GM23338 (cell line): ENCODE results near the gene BMP3. TPM values are rescaled to one million over a fixed set of nuclear protein-coding genes. Genes with fewer than 3 reads are reported as not detected.

ENCODE experiments used
- ATAC-seq: fragments of 200-7000 bp; cut with Tn5 transposase; 3 replicates; pipeline ENCODE4 v1.9.1; 2020
- DNase-seq: peaks from one replicate; pipeline ENCODE4 v3.0.0-alpha.2; 2015; ENCODE audit warnings: low spot score
- H2AFZ ChIP-seq: fragments of 200-600 bp; sonication (generic); 2 replicates; pipeline ENCODE4 v1.8.0; 2016; ENCODE audit warnings: antibody characterized with exemption, mild to moderate bottlenecking, moderate library complexity
- H3F3A ChIP-seq: fragments of 200-600 bp; sonication (generic); replicated peaks from 2 replicates; pipeline ENCODE4 v1.8.0; 2017; ENCODE audit warnings: antibody characterized with exemption, mixed run types, low read depth
- H3K27ac ChIP-seq: fragments of 200-600 bp; sonication (generic); 2 replicates; pipeline ENCODE4 v1.6.1; 2016; ENCODE audit warnings: low read depth
- H3K27me3 ChIP-seq: fragments of 200-600 bp; sonication (generic); 2 replicates; pipeline ENCODE4 v1.8.0; 2016; ENCODE audit warnings: mild to moderate bottlenecking, mixed run types, moderate library complexity; ENCODE audit not compliant: insufficient read depth
- H3K36me3 ChIP-seq: fragments of 200-600 bp; sonication (generic); 2 replicates; pipeline ENCODE4 v1.8.0; 2016; ENCODE audit warnings: mild to moderate bottlenecking; ENCODE audit not compliant: insufficient read depth
- H3K4me1 ChIP-seq: fragments of 200-600 bp; sonication (generic); 2 replicates; pipeline ENCODE4 v1.8.0; 2016; ENCODE audit warnings: mild to moderate bottlenecking, moderate library complexity; ENCODE audit not compliant: insufficient read depth
- H3K4me2 ChIP-seq: fragments of 200-600 bp; sonication (generic); 2 replicates; pipeline ENCODE4 v1.7.1; 2017; ENCODE audit warnings: mixed run types
- H3K4me3 ChIP-seq: fragments of 200-600 bp; sonication (generic); 2 replicates; pipeline ENCODE4 v1.6.1; 2016; ENCODE audit warnings: mixed run types
- H3K79me2 ChIP-seq: fragments of 200-600 bp; sonication (generic); replicated peaks from 2 replicates; pipeline ENCODE4 v1.8.0; 2017; ENCODE audit warnings: mild to moderate bottlenecking; ENCODE audit not compliant: insufficient read depth
- H3K9me2 ChIP-seq: fragments of 200-600 bp; sonication (generic); 2 replicates; pipeline ENCODE4 v1.8.0; 2017; ENCODE audit not compliant: insufficient read depth
- H4K20me1 ChIP-seq: fragments of 200-600 bp; sonication (generic); replicated peaks from 2 replicates; pipeline ENCODE4 v1.8.0; 2017; ENCODE audit warnings: mild to moderate bottlenecking; ENCODE audit not compliant: insufficient read depth
- H3K27ac Mint-ChIP-seq: 2 replicates; pipeline ENCODE4 v1.8.0; 2020; ENCODE audit warnings: inconsistent platforms, mild to moderate bottlenecking, moderate library complexity, mixed read lengths
- H3K27me3 Mint-ChIP-seq: 3 replicates; pipeline ENCODE4 v1.8.0; 2022; ENCODE audit warnings: low read depth, mild to moderate bottlenecking, moderate library complexity, mixed read lengths, inconsistent platforms; ENCODE audit not compliant: insufficient read depth, poor library complexity
- H3K36me3 Mint-ChIP-seq: 3 replicates; pipeline ENCODE4 v1.8.0; 2021; ENCODE audit warnings: low read depth, mild to moderate bottlenecking, inconsistent platforms, moderate library complexity, mixed read lengths
- H3K4me1 Mint-ChIP-seq: 3 replicates; pipeline ENCODE4 v1.8.0; 2020; ENCODE audit warnings: mild to moderate bottlenecking, inconsistent platforms, mixed read lengths
- H3K4me3 Mint-ChIP-seq: 3 replicates; pipeline ENCODE4 v1.8.0; 2021; ENCODE audit warnings: moderate library complexity, mild to moderate bottlenecking, inconsistent platforms, mixed read lengths
- H3K9me3 Mint-ChIP-seq: 3 replicates; pipeline ENCODE4 v1.8.0; 2020; ENCODE audit warnings: moderate library complexity, mild to moderate bottlenecking, inconsistent platforms, mixed read lengths
- CREB1 ChIP-seq: fragments of 250-450 bp; sonication (Bioruptor Pico); IDR thresholded peaks from 2 replicates; pipeline ENCODE4 v1.5.0; 2020; ENCODE audit warnings: low read depth, mild to moderate bottlenecking, moderate library complexity
- CTCF ChIP-seq, 2 experiments: fragments of 200-600 bp in 1 of 2; sonication (generic) in 1 of 2; conservative IDR thresholded peaks; 2 replicates each; pipeline versions ENCODE4 v1.5.1 to v1.6.1; 2016 to 2017; ENCODE audit warnings: antibody characterized with exemption in 2 of 2, low read depth in 2 of 2, mild to moderate bottlenecking in 2 of 2, moderate library complexity in 1 of 2
- EZH2 ChIP-seq: fragments of 200-600 bp; sonication (generic); IDR thresholded peaks from one replicate; pipeline ENCODE4 v1.8.0; 2017; ENCODE audit warnings: antibody characterized with exemption, mild to moderate bottlenecking, low read depth; ENCODE audit not compliant: unreplicated experiment
- EZH2phosphoT487 ChIP-seq: fragments of 200-600 bp; sonication (generic); IDR thresholded peaks from one replicate; pipeline ENCODE4 v1.8.1; 2018; ENCODE audit warnings: antibody characterized with exemption; ENCODE audit not compliant: unreplicated experiment
- JUNB ChIP-seq: IDR thresholded peaks from one replicate; pipeline ENCODE4 v1.6.1; 2016; ENCODE audit warnings: antibody characterized with exemption; ENCODE audit not compliant: unreplicated experiment
- NANOG ChIP-seq: IDR thresholded peaks from 2 replicates; pipeline ENCODE4 v1.6.1; 2016; ENCODE audit warnings: antibody characterized with exemption, borderline replicate concordance
- POLR2AphosphoS5 ChIP-seq: IDR thresholded peaks from 2 replicates; pipeline ENCODE4 v1.6.1; 2016; ENCODE audit warnings: antibody characterized with exemption, low read depth
- REST ChIP-seq: IDR thresholded peaks from one replicate; pipeline ENCODE4 v1.6.1; 2018; ENCODE audit warnings: antibody characterized with exemption; ENCODE audit not compliant: unreplicated experiment
- STAT1 ChIP-seq: IDR thresholded peaks from one replicate; pipeline ENCODE4 v1.6.1; 2016; ENCODE audit warnings: antibody characterized with exemption; ENCODE audit not compliant: unreplicated experiment
- ZNF114 ChIP-seq: fragments of 250-450 bp; sonication (Bioruptor Pico); IDR thresholded peaks from 2 replicates; pipeline ENCODE4 v1.5.0; 2020; ENCODE audit warnings: mild to moderate bottlenecking, moderate library complexity
- ZNF331 ChIP-seq: fragments of 250-450 bp; sonication (Bioruptor Pico); IDR thresholded peaks from 2 replicates; pipeline ENCODE4 v1.5.0; 2020; ENCODE audit warnings: low read depth, mild to moderate bottlenecking, moderate library complexity
- ZNF462 ChIP-seq: fragments of 250-450 bp; sonication (Bioruptor Pico); IDR thresholded peaks from 2 replicates; pipeline ENCODE4 v1.5.0; 2020; ENCODE audit warnings: mild to moderate bottlenecking, moderate library complexity
- polyA plus RNA-seq: library from polyadenylated mRNA; unstranded; fragments of >200 nt; fragmentation: Nextera tagmentation; extraction: Ambion mirVana; gene quantifications from 2 replicates; pipeline ENCODE4 v1.2.1, GENCODE V29; 2016
- total RNA-seq: library from RNA; depleted of rRNA; stranded (reverse); fragments of >200 nt; shearing (Covaris generic); gene quantifications from 2 replicates; pipeline ENCODE4 v1.2.3, GENCODE V29; 2014
- TF ChIP-seq, protein P1 (sequence below): IDR thresholded peaks from 2 replicates; pipeline ENCODE4 v1.6.1; 2016; ENCODE audit warnings: antibody characterized with exemption

Gene BMP3
- total and polyA plus RNA-seq, 2 experiments from 2014 or later, result 0.10 TPM; not detected in 1

DNA sequence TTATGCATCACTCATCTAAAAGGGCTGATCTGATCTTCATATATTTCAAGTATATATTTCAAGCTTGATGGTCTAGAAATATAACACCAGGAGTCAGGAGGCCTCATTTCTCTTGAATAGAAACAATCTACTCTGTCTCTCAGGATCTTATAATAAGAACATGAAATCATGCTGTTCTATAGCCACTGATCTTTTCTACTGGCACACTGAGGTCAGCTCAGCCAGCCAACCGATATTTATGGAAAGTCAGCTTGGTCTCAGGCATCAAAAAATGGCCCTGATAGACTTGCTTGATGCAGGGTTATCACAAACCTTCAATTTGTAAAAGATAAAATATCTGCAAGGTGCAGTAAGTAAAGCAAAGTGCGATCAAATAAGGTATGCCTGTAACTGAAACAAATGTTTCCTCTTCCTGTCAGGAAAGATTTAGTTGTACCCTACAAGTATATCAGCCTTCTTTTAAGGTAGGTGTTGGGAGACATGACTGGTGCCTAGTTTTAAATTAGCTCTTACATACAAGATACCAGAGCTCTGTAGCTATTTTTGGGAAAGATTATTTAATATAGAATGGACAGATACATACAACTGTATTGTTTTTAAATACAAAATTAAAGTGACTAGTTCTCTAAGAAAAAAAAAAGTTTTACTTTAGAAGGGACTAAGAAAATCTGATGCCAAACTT, 63.4 kb downstream of the BMP3 start:
- H2AFZ ChIP-seq, result no peak overlapping the region
- 0 out of 2 replicates have a peak, but pooled peaks cover 3% of the 10 kb centered on the region for H3K4me1 ChIP-seq
- Mint-ChIP-seq H3K27ac (no peak overlapping the region), H3K4me1 (no peaks in the 10 kb centered on the region), H3K9me3 (no peaks in the 10 kb centered on the region), H3K36me3 (no peaks in the 10 kb centered on the region), H3K27me3 (no peaks in the 10 kb centered on the region), H3K4me3 (no peak overlapping the region)
- no peak overlapping the region for H3K4me2 ChIP-seq
- no peaks in the 10 kb centered on the region for H3F3A ChIP-seq
- H3K4me3 ChIP-seq, result no peak overlapping the region
- ATAC-seq (no peak), DNase-seq (no peak)
- H3K79me2 ChIP-seq, result no peaks in the 10 kb centered on the region
- H3K9me2 ChIP-seq, result no peaks in the 10 kb centered on the region
- no peak for TF ChIP-seq EZH2phosphoT487
- TF ChIP-seq REST, result no peak
- TF ChIP-seq NANOG, result no peak
- no peak for TF ChIP-seq EZH2
- no peak for TF ChIP-seq ZNF331
- no peak for TF ChIP-seq POLR2AphosphoS5
- no peak for TF ChIP-seq JUNB
- no peak for TF ChIP-seq STAT1
- TF ChIP-seq, protein P1, sequence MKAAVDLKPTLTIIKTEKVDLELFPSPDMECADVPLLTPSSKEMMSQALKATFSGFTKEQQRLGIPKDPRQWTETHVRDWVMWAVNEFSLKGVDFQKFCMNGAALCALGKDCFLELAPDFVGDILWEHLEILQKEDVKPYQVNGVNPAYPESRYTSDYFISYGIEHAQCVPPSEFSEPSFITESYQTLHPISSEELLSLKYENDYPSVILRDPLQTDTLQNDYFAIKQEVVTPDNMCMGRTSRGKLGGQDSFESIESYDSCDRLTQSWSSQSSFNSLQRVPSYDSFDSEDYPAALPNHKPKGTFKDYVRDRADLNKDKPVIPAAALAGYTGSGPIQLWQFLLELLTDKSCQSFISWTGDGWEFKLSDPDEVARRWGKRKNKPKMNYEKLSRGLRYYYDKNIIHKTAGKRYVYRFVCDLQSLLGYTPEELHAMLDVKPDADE, result no peak
- no peak for TF ChIP-seq CTCF (conservative IDR thresholded peaks at IDR 0.05; ENCODE audit: low read depth in 2 of 2)
- TF ChIP-seq ZNF114, result no peak
- TF ChIP-seq CREB1 (CRISPR knock-in tag), result no peak
- TF ChIP-seq ZNF462 (CRISPR knock-in tag), result no peak
- no peaks in the 10 kb centered on the region for H3K27me3 ChIP-seq
- H3K27ac ChIP-seq, result no peak overlapping the region
- no peaks in the 10 kb centered on the region for H3K36me3 ChIP-seq
- H4K20me1 ChIP-seq, result no peaks in the 10 kb centered on the region
